Forelimb muscle (tissue), 1 donor: ENCODE data around the gene NPS. TPM values are rescaled to one million over a fixed set of nuclear protein-coding genes. Genes with fewer than 3 reads are reported as not detected.
A peak's percentile ranks its signal among the peaks of the same experiment; 100 is the strongest.

Experiments used
- DNase-seq: peaks from one replicate; pipeline ENCODE4 v3.0.0-alpha.2; 2013; ENCODE audit warnings: low read depth
- polyA plus RNA-seq: library from polyadenylated mRNA; unstranded; fragments of 120-200 nt; gene quantifications from one replicate; pipeline ENCODE4 v1.2.1, GENCODE V29; 2013; ENCODE audit not compliant: insufficient read length

The NPS gene, protein sequence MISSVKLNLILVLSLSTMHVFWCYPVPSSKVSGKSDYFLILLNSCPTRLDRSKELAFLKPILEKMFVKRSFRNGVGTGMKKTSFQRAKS
- polyA plus RNA-seq, result not detected

DNA sequence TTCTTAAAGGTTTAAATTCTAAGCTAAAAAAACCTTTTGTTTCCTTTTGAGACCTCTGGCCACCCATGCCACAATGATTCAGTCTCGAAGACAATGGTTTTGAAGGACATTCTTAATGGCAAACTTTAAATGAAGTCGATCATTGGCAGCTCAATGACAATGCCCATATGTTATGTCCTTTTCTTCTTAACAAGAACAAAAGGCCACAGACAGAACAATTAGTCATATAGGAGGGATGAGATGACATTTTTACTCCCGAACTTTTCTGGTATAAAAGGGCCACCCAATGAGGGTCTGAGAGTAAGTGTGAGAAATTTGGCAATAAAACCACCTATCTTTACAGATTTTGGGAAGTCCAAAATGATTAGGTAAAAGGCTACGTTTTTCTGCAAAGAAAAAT lies at the start of gene NPS:
TSS of gene NPS (plus strand) at position 301 of the 400 bp plus-strand sequence. CDS start at position 361, 60 bp downstream.
- DNase-seq, result no peak

DNA sequence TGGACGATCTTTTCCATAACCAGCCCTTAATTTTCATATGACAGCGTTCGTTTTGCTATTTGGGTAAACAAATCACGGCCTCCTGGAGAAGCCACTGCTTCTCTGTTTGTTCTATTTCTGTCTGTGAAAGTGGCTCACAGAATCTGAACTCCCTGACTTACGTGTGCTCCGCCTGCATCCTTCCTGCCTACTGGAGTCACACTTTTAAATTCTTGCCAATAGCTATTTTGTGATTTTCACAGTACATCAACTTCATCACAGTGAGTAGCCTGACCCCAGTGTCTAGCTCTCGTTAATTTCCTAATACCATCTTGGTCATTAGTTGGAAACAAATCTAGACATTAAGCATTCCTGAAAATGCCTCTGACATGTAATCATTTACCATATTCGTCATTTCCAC lies 49.0 kb upstream of the NPS start:
- DNase-seq, result no peak

DNA sequence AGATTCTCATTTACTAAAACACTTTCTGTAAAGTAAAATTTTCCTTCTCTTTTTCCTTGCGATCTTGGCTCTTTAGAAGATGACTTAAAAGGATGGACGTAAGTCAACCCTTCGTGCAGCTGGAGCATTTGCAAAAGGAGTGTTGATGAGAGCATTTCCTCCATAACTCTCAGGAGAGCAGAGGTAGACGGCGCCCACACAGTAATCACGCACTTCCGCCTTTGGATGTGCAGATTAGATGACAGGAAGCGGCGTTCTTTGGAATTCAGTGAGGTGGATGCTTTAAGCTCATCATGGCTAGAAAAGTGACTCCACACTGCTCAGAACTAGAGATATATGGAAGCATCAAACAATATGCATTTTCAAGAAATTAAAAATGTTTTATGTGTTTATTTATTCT lies 43.0 kb upstream of the NPS start:
- DNase-seq, result no peak

DNA sequence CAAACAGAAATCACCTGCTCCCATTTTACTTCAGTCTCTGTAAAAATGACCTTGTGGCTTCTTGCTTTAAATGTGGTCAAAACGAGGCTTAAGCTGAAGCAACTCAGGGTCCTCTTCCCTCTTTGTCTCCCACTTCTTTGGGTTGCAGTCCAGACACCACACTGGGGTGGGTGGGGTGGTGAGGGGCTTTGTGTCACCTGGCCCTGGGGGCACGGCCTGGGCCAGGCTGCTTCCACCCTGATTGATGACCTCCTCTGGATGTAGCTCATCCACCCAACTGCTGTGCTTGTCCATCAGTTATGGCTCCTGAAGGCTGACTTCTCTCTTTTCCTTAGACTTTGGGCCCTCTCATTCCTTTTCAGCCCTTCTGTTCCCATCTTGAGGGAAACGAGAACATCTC lies 26.8 kb upstream of the NPS start:
- no peak for DNase-seq

DNA sequence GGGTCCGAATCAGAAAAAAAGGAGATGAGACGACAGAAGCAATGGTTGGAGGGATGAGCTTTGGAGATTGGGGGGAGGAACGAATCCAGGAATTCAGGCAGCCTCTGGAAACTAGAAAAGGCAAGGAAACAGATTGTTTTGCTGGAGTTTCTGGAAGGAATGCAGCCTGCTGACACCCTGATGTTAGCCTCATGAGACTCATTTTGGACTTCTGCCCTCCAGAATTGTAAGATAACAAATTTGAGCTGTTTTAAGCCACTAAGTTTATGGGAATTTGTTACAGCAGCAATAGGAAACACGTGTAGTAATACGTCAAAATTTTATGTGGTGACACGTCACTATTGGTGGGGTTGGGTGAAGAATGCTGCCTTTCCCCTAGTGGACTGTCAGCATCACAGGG lies 25.6 kb upstream of the NPS start:
- DNase-seq, result peak; percentile 22

DNA sequence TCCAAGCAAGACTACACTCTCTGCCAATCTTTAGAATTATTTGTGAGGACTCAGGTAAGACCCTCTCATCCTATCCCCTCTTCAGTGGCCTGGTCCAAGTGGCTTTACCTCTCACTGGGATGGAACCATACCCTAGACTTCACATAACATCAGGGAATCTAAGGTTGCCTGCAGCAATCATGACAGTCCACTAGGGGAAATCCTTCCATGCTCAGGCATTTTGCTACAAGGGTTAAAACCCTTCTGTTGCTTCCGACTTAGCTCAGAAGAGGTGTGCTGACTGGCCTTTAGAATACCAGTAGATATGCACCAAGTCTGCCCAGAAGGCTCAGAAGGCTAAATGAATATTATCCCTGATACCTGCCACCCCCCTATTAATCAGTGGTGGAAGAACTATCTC lies 24.9 kb upstream of the NPS start:
- no peak for DNase-seq

DNA sequence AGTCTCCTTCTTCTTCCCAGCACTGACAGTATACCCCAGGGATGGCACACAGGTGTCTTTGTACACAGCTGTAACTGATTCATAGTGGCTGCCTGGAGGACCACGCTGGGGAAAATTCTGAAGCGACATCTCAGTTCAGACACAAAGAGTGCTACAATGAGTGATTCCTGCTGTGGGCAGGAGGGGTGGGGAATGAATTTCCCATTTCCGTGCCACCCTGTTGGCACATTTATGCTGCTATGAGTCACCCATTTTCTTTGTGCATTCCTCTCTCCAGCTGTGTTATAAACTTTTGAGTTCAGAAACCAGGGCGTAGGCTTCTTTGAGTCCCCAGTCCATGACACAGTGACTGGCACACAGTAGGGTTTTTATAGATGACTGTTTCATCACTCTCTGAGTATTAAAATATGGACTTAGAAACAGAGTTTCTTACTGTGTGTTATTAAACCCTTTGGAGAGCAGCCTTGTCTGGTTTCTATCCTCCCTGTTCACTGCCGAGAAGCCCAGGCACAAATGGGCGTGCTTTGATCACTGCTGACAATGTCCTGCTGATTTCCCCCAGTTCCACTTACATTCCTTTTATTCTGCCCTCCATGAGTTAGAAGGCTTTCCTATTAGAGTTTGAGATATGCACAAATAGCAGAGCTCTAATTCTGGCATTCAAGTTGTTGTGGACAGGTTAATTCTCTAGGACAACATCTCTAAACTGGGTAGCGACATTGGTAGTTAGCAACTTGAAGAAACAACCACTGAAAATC lies 24.0 kb upstream of the NPS start:
- no peak for DNase-seq

DNA sequence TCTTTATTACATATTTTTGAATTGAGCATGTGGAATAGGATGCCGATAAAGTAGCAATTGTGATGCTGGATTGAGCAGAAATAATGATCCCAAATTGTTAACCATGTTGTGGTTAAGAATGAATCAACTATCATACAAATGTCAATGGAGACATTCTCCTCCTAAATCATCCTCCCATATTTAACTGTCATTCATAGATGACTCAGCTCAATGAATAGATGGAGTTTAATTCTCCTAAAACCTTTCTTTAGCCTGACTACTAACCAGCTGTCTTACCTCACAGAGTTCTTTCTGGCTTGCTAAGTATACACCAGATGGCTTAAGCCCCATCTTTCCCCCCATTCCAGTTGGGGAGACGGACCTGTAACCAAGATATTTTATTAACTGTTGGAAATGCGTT lies 23.4 kb upstream of the NPS start:
- no peak for DNase-seq

DNA sequence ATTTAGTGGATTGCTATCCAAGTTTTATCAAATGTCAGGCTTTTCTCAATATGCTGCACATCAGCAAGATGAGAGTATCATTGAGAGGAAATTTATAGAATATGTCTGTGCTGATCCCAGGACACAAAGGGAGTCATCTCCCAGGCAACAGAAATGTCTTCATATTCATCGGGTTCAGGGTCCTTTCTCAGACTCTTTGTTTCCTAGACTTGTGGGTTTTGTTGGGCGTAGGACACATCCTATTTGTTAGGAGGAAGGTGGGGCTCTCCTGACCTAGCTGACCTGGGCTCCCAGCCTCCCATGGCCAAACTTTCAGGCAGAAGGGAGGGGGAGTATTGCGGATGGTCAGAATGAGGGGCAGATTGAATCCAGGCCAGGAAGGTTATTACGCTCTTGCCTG lies 22.9 kb upstream of the NPS start:
- DNase-seq, result no peak

DNA sequence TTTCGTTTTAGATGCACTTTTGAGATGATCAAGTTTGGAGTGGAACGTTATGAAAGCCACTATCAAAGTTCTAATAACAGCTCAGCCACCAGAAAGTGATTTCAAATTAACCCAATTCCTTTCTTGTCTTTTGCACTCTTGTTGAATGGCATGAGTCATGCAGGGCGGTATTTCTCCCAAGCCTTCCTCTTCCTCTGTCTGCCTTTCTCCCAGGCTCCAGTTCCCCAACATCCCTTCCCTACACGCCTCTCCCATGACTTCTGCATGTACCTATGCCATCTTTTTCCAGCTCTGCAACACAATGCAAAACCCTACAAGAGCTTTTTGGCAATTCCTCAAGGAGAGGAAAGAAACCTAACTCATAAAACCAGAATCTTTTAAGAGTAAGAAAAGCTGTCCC lies 21.8 kb upstream of the NPS start:
- DNase-seq, result no peak

DNA sequence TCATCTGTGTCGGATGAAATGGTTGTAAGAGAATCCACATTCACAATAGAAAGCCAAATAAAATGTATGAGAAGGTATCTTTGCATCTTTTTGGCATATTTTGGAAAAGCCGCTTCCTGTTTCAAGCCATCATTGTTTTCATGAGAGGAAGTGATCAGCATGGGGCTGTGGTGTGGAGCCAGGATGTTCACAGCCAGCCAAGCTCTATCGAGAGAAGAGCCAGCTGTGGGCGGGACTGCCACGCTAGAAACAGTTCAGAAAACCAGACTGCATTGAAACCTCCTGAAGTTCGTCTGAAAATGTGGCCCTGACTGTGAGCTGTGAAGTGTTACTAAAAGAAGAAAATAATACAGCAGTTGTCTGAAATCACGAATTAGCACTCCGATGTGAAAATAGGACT lies 21.2 kb upstream of the NPS start:
- DNase-seq, result no peak

DNA sequence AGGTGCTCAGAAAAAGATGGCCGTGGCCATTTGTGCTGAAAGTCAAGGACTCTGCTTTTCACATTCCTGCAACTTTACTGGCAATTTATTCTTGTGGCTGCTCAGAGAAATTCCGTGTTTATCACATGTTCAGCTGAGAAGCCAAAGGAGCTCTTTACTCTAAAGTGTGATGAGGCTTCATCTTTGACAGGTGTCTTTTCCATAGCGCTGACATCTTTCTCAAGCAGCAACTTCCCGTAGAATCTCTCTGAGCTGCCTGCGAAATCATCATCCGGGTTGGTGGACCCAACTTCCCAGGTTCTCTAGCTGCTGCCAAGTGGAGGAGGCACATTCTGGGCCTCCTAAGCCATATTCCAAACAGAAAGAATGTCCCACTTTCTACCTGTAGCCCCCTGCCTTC lies 16.9 kb upstream of the NPS start:
- no peak for DNase-seq

DNA sequence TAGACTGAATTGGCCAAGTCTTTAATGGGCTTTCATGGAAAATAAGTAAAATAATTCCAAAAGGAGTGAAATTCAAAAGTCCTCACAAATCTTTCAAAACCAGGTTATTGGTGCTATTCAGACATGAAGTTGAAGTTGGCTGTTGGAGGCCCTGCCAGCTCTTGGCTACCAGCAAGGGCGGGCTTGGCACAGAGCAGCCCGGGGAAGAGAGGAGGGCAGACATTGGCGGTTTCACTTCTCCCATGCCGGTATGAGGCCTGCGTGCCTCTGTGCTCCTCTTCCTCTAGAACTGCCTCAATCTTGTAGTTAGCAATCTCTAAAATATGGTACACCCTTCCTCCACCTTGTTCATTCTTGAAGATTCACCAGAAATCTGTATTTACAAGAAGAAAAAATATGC lies 16.4 kb upstream of the NPS start:
- no peak for DNase-seq

DNA sequence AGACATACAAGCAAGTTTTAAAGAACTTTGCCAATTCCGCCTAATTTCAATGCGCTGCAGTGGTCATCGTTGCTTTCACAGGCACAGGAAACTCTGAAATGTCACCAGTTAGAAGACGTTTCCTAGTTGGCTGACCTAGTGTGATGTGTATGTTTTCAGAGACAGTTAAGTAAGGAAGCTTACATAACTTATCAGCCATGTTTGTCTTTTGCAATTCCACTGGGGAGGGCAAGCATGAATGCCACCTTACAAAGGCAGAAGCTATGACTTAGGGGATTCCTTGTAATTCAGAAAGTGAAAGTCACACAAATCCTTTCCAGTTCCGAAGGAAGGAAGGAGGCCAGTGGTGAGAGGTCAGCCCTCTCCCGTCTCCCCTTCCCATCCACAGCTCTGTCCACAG lies 15.0 kb upstream of the NPS start:
- no peak for DNase-seq

DNA sequence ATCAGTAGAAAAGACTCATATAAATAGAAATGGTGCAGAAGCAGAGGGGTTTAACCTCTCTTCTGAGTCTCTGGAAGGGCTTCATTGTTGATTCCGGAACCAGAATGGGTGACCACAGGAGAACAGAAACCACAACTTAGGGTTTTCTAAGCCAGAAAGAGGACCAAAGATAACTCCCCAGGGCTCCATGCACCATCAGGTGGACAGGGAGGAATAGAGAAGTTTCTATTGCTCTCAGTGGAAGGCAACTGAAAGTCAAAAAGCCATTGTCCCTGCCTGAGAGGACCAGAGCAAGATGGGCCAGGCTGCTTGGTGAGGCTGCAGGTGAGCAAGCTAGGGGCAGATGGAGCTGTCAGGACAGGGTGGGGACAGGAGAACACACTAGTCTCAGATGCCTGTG lies 14.6 kb upstream of the NPS start:
- no peak for DNase-seq

DNA sequence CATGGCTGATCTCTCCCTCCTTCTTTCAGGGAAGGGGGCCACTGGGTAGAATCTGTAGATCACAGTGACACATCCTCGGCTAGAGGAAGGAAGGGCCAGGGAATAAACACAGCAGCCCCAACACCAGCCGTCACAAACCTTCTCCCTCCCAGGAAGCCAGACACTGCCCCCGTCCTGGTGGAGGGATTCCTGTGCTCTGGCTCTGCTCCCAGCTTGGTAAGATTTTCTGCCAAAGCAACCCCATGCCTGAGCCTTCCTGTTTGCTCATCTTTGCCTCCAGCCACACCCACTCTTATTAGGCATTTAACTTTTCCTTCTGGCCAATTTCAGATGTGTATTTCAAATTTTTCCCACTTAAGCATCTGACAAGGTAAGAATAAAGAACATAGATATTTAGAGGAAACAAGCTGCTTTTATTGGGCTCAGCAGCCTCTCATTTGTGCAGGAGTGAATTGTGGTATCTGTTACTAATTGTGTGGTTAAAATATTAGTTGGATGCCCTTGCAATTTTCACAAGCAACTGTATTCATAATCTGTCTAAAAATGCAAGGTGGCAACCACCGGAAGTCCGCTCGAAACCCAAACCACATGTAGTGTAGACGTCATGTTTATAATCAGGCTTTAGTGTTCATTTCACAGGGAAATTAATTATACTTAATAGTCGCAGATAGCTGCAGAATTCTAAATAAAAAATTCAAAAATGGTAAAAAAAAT lies 13.2 kb upstream of the NPS start:
- no peak for DNase-seq

DNA sequence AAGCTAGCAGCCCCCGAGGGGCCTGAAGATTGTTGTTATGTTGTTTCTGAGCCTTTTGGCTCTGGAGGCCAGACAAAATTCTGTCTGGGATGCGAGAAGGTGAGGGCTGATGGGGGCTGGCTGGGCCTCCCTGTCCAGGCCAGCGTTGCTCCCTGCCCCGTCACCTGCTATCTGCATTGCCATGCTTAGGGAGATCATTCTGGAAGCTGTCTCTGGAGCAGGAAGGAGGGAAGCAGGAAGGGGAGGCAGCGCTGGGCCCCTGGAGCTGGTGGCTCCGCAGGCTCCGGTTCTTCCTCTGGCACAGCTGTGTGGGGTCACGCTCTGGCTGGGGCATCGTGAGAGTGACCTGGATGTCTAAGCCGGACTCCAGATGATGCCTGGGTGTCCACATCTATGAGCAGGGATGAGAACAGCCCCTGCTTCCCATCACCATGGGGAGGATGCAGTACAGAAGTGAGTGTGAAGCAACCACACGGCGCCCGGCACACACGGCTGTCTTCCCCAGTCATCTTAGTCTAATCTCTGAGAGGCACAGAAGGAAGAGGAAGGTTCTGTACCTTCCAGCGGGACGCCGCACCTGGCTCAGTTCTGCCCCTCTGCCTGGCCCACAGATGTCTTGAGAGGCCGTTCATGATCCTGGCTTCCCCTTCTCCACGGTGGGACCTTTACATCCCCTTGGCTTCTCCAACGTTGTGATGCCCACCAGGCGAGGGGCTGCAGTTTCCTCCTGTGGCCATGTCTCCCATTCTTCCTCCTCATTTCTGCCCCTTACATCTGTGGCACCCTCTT lies 11.9 kb upstream of the NPS start:
- no peak for DNase-seq

DNA sequence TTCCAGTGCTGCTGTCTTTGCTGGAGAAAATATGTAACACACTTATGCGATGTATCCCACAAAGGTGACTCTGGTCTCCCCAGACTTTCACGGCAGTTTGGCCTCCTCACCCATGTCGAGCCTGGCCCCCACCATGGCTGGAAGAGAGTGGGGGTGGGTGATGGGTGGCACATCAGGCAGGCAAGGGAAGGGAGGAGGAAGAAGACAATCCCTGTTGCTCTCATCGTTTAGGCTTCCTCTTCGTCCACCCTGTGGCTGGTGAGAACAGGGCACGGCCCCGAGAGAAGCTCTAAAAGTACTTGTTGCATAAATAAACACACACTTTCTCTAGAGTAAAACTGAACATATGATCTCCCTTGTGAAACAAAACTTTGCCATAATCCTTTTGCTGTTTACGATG lies 11.2 kb upstream of the NPS start:
- DNase-seq, result no peak

DNA sequence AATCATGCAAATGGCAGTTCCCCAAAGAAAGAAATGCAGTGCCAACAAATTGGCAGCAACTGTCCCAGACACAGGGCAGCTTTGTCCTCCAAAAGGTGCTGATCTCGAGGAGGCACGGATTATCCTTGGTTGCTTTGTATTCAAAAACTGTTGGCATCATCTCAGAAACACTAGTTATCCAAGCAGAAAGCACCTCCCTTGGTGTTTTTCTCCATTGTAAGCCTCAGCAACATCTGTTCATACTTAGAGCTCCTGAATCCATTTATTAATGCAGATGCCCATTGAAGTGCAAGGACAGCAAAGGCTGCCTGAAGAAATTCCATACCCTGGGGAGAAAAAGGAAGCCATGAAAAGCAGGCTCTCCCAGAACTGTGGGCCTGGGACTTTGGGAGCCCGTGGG lies 1.1 kb upstream of the NPS start:
- DNase-seq, result no peak

DNA sequence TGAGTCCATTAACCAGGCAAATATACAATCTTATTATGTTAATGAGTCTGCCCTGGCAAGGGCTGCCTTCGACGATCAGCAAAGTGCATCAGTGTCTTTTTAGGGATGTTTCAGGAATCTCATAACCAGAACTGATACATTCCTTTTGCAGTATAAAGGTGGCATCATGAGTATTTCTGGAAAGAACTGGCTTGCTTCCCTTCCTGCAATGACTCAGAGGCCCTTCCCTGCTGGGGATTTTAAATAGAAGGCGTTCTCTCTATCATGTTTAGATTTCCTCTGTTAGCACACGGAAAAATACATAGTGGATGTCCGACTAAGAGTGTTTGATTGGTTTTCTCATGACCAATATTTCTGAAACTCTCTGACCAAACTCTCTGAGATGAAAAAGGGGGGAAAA lies 1.8 kb downstream of the NPS start:
- no peak for DNase-seq

DNA sequence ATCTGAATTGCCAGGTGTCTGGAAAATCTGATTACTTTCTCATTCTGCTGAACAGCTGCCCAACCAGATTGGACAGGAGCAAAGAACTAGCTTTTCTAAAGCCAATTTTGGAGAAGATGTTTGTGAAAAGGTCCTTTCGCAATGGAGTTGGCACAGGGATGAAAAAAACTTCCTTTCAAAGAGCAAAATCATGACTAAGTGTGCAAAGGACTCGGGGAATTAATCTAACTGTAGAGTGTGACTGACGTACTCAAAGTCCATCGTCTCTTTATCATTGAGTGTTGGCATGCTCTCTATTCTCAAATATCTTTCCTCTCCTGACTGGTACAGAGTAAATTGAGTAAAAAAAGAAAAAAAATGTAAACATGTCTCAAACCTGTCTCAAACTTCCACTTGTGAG lies 3.3 kb downstream of the NPS start:
- no peak for DNase-seq

DNA sequence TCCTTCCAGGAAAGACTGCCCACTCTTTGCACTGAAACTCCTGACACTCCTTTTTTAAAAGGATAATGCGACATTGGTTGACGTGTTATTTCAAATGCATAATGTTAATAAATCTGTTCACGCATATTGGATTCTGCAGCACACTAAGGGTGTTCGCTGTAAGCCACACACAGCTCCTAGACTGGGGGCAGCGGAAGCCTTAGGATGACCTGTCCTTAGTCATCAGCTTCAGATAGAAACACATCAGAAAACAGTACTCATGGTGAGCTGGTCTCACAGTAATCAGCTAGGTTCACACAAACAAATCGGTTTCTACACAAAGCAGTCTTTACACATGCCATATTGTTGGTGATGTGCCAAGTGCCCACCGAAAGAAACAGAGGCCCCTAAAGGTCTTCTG lies 4.3 kb downstream of the NPS start:
- no peak for DNase-seq

DNA sequence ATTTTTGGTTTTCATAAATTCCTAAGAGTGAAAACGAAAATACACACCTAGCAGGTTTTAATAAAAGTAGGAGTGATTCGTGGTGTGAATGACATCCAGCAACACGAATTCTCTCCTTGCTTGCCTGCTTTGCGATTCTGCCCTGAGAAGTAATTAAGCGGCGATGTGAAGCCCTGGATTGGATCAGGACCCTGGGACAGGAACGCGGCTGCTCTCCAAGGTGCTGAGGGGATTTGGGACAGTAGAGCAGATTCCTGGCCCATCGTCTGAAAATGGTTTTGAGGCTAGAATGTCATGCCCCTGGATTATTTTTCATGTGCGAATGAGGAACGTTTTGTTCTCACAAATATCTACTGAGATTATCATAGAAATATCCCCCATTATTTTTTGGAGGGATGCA lies 7.8 kb downstream of the NPS start:
- DNase-seq, result peak; percentile 32
